Stimulated activated effector memory CD8-positive, alpha-beta T cell treated with anti-CD3 and anti-CD28 coated beads, Interleukin-12 subunit alpha, Interleukin-12 subunit beta, amount 100 ng/mL, for 72 hours (primary cell): ENCODE measurements around the gene HRAS.
A peak's percentile ranks its signal among the peaks of the same experiment; 100 is the strongest.

ENCODE experiments used
- ATAC-seq: fragments of 150-1000 bp; cut with Tn5 transposase; 2 replicates; pipeline ENCODE4 v1.10.0; 2021
- DNase-seq, 2 donors: peaks; one replicate each; pipeline ENCODE4 v3.0.0; 2021 to 2022; ENCODE audit warnings: low spot score in 2 of 2
- H3K27ac Mint-ChIP-seq: one replicate; pipeline ENCODE4 v1.8.0; 2022; ENCODE audit warnings: mild to moderate bottlenecking, mixed read lengths
- H3K36me3 Mint-ChIP-seq: one replicate; pipeline ENCODE4 v1.8.0; 2022; ENCODE audit warnings: mild to moderate bottlenecking, mixed read lengths
- H3K4me1 Mint-ChIP-seq: one replicate; pipeline ENCODE4 v1.8.0; 2022; ENCODE audit warnings: mixed read lengths
- H3K4me3 Mint-ChIP-seq: one replicate; pipeline ENCODE4 v1.8.0; 2022; ENCODE audit warnings: mild to moderate bottlenecking, mixed read lengths
- H3K9me3 Mint-ChIP-seq: one replicate; pipeline ENCODE4 v1.8.0; 2022; ENCODE audit warnings: mixed read lengths

Gene HRAS

DNA sequence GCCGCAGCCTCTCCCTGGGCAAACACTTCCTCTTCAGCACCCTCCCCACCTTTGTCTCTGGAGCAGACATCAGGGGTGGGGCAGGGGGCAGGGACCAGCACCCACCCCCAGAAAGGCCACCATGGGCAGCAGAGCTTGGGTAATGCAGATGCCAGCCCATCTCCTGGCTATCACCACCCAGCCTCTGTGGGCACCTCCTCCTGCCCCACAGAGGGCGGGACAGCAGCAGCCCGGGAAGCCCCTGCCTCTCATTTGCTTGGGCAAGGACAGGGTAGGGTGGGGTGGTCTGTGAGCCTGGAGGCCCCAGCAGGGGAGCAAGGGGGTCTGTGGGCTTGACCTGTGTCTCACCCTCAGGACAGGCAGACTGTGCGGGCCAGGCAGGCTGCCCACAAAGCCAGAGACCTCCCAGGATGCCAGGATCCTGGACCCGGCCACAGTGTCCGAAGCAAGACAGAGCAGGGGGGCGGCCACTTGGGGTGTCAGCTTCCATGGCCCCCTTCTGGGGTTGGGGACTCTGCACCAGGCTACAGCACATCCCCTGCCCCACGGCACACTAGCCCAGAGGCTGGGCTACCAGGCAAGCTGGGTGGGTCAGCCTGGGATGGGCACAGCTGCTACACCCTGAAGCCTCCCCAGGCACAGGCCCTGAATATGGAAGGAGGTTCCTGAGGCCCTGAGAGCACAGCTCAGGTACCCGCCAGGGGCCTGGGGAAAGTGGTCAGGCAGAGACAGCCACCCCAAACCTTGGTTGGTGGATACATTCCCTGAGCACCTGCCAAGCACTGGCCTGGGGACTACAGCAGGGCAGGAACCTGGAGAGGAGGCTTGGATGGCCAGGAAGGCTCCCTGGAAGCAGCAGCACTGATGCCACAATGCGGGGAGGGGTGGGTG, 32.8 kb downstream of the HRAS start:
- Mint-ChIP-seq H3K27ac (peak overlapping the region; percentile 60), H3K4me3 (peak overlapping the region; percentile 93), H3K9me3 (no peaks in the 10 kb centered on the region), H3K36me3 (peaks cover 78% of the 10 kb centered on the region), H3K4me1 (peaks cover 30% of the 10 kb centered on the region)
- no peak for DNase-seq
- no peak for ATAC-seq

DNA sequence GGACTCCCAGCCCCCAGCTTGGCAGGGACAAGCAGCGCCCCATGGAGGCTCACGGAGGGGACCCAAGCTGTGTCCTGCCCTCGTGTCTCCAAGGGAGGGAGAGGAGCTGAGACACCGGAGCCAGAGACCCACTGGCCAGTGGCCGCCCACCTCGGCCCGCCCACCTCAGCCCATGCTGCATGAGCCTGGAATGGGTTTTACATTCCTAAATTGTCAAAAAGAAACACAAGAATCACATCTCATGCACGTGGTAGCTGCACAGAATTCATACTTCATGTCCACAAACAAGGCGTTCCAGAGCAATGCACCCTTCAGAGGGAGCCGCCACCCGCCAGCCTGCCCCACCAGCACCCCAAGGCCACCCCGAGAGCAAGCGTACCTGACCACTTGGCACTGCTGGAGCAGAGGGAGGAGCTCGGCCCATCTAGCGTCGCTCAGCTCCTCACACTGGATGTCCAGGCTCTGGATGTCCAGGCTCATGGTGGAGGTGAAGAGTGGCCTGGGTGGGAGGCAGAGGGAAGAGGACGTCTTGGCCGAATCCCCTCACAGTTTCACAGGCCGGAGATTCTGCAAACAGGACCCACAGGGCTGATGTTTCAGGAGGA, 33.6 kb downstream of the HRAS start:
- ATAC-seq (no peak), DNase-seq (no peak)
- H3K4me3 Mint-ChIP-seq, result no peak overlapping the region
- peak overlapping the region; percentile 60 for H3K27ac Mint-ChIP-seq
- H3K36me3 Mint-ChIP-seq, result peaks cover 78% of the 10 kb centered on the region
- H3K4me1 Mint-ChIP-seq, result peaks cover 37% of the 10 kb centered on the region
- no peaks in the 10 kb centered on the region for H3K9me3 Mint-ChIP-seq

DNA sequence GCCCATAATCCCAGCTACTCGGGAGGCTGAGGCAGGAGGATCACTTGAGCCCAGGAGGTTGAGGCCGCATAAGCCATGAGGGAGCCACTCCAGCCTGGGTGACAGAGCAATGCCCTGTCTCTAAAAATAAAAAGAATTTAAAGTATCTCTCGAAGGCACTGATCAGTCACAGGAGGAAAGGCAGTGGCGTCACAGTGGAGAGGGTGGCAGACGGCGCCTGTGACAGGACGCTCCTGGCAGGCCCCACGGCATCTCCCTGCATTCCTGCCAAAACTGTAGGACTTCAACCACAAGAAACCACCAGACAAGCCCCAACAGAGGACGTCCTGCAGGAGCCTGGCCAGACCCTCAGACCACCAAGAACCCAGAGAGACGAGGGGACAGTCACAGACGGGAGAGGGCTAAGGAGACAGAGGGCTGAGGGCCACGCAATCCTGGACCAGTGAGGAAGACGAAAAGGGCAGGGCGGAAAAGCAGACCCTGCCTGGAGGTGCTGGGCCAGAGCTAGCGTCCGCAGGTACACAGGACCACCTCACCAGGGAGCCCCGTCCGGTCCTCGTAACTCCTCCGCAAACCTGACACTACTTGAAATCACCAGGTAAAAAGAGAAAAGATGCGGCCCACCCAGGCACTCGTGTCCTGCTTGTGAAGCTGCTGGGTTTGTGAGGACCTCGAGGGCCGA, 34.2 kb downstream of the HRAS start:
- no peaks in the 10 kb centered on the region for H3K9me3 Mint-ChIP-seq
- ATAC-seq, result no peak
- H3K36me3 Mint-ChIP-seq, result peaks cover 78% of the 10 kb centered on the region
- H3K4me3 Mint-ChIP-seq, result no peak overlapping the region
- H3K4me1 Mint-ChIP-seq, result peaks cover 37% of the 10 kb centered on the region
- peak overlapping the region; percentile 40 for H3K27ac Mint-ChIP-seq
- DNase-seq, result no peak

DNA sequence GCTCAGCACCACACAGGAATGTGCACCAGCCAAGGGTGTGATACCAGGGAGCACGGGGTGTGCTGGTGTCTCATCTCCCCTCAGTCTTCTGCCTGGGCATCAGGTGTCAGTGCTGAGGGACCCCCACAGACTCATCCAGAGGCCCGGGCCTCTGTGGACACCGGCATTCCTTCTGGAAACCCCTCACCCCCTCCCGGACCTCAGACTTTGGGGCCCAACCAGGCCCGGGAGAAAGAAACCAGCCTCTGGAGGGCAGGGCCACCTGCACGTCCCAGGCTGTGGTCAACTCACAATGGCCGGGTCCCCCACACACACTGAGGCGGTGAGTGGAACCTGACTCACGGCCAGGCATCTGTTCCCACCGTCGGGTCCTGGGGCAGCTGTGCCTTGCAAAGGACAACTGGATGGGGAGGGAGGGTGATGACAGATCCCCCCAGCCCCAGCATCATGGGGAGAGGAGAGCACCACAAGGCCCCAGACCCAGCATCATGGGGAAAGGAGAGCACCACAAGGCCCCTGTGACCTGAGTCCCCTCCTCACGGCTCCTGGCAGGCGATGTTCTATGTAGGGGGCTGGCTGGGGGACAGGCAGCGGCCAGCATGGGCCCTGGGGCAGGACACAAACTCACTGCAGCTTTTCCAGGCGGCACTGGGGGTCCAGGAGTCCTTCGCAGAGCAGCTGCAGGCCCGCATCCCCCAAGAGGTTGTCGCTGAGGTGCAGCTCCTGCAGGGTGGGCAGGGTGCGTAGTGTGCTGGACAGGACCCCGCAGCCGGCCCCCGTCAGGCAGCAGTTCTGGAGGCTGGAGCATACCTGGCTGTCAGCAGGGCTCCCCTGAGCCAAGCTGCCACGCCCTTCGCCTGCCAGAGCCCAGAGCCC, 35.9 kb downstream of the HRAS start:
- Mint-ChIP-seq H3K36me3 (peaks cover 80% of the 10 kb centered on the region), H3K27ac (no peak overlapping the region), H3K4me1 (peaks cover 27% of the 10 kb centered on the region)

GRCh38 chr11:498297-499181, 36.8 kb downstream of the HRAS start:
- Mint-ChIP-seq H3K36me3 (peaks cover 83% of the 10 kb centered on the region), H3K27ac (no peak overlapping the region), H3K4me3 (no peak overlapping the region), H3K9me3 (no peaks in the 10 kb centered on the region), H3K4me1 (peaks cover 22% of the 10 kb centered on the region)
- no peak for ATAC-seq
- no peak for DNase-seq

More for the DNA sequence above, 35.9 kb downstream of the HRAS start:
- DNase-seq (no peak), ATAC-seq (no peak)
- H3K4me3 Mint-ChIP-seq, result no peak overlapping the region
- no peaks in the 10 kb centered on the region for H3K9me3 Mint-ChIP-seq

- no peaks in the 10 kb centered on the region for H3K9me3 Mint-ChIP-seq
- H3K36me3 Mint-ChIP-seq, result peaks cover 86% of the 10 kb centered on the region
- ATAC-seq, result no peak
Measured at GRCh38 chr11:497565-498296, 37.6 kb downstream of the HRAS start.

DNA sequence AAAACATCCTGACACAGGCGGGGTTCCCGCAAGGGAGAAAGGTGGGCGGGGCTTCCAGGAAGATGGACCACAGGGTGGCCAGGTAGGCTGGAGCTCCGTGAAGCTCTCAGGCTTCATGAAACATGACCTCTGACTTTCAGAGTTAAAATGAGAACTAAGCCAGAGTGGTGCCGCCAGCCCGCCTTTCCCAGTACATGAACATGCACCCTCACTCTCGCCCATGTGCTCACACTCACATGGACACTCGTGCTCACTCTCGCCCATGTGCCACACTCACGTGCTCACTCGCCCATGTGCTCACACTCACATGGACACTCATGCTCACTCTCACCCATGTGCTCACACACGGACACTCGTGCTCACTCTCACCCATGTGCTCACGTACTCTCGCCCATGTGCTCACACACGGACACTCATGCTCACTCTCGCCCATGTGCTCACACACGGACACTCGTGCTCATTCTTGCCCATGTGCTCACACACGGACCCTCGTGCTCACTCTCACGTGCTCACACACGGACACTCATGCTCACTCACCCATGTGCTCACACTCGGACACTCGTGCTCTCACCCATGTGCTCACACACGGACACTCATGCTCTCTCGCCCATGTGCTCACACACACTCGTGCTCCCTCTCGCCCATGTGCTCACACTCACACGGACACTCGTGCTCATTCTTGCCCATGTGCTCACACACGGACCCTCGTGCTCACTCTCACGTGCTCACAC, 38.4 kb downstream of the HRAS start:
- DNase-seq (no peak), ATAC-seq (no peak)
- H3K9me3 Mint-ChIP-seq, result no peaks in the 10 kb centered on the region
- peaks cover 86% of the 10 kb centered on the region for H3K36me3 Mint-ChIP-seq
- no peak overlapping the region for H3K4me3 Mint-ChIP-seq
- H3K4me1 Mint-ChIP-seq, result peaks cover 11% of the 10 kb centered on the region
- peak overlapping the region; percentile 69 for H3K27ac Mint-ChIP-seq

More at GRCh38 chr11:497565-498296, 37.6 kb downstream of the HRAS start:
- Mint-ChIP-seq H3K4me3 (no peak overlapping the region), H3K4me1 (peaks cover 14% of the 10 kb centered on the region), H3K27ac (peak overlapping the region; percentile 69)
- no peak for DNase-seq

DNA sequence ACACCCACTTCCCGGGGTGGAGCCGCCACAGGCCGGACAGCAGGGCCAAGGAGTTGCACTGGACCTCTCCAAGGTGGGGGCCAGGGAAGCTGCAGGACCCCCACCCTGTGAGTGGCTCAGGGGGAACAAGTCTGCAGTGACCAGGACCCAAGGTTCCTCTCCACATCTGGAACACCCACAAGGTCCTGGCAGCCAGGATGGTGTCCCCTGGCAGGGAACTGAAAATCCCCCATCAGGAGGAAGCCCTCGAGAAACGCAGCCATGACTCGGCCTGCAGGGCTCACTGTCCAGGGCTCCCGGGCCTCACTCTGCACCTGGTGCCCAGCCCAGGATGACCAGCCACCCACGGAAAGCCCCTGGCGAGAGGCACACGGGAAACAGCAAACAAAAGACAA, 39.8 kb downstream of the HRAS start:
- H3K27ac Mint-ChIP-seq, result no peak overlapping the region
- H3K36me3 Mint-ChIP-seq, result peaks cover 71% of the 10 kb centered on the region
- DNase-seq, result no peak
- H3K4me1 Mint-ChIP-seq, result peaks cover 11% of the 10 kb centered on the region
- no peaks in the 10 kb centered on the region for H3K9me3 Mint-ChIP-seq
- ATAC-seq, result no peak
- no peak overlapping the region for H3K4me3 Mint-ChIP-seq

- ATAC-seq (no peak), DNase-seq (no peak)
- H3K36me3 Mint-ChIP-seq, result peaks cover 65% of the 10 kb centered on the region
- peaks cover 11% of the 10 kb centered on the region for H3K4me1 Mint-ChIP-seq
- H3K27ac Mint-ChIP-seq, result no peak overlapping the region
- H3K9me3 Mint-ChIP-seq, result no peaks in the 10 kb centered on the region
- no peak overlapping the region for H3K4me3 Mint-ChIP-seq
Measured at GRCh38 chr11:494761-495536, 40.4 kb downstream of the HRAS start.

- Mint-ChIP-seq H3K27ac (peak overlapping the region; percentile 70), H3K4me1 (peaks cover 8% of the 10 kb centered on the region), H3K4me3 (no peak overlapping the region), H3K36me3 (peaks cover 42% of the 10 kb centered on the region), H3K9me3 (no peaks in the 10 kb centered on the region)
- DNase-seq, result no peak
- ATAC-seq, result no peak
Measured at GRCh38 chr11:492427-493226, 42.7 kb downstream of the HRAS start.

GRCh38 chr11:491358-491757, 44.0 kb downstream of the HRAS start:
- ATAC-seq (no peak), DNase-seq (no peak)
- H3K9me3 Mint-ChIP-seq, result no peaks in the 10 kb centered on the region
- no peak overlapping the region for H3K4me3 Mint-ChIP-seq
- peaks cover 29% of the 10 kb centered on the region for H3K36me3 Mint-ChIP-seq
- H3K27ac Mint-ChIP-seq, result peak overlapping the region; percentile 70
- H3K4me1 Mint-ChIP-seq, result no peaks in the 10 kb centered on the region

GRCh38 chr11:490930-491260, 44.5 kb downstream of the HRAS start:
- Mint-ChIP-seq H3K36me3 (peaks cover 25% of the 10 kb centered on the region), H3K27ac (no peak overlapping the region), H3K4me1 (no peaks in the 10 kb centered on the region), H3K4me3 (no peak overlapping the region), H3K9me3 (no peaks in the 10 kb centered on the region)
- ATAC-seq (peak; percentile 25), DNase-seq (no peak)
